Femur (tissue), 1 donor: ENCODE results near the gene ZFAND2A.

Source experiments
- DNase-seq: peaks from one replicate; pipeline ENCODE4 v3.0.0-alpha.2; 2017

ZFAND2A gene

GRCh38 chr7:1104516-1105179 lies 55.3 kb downstream of the ZFAND2A start:
- no peak for DNase-seq

- DNase-seq = no peak
These were observed 56.0 kb downstream of the ZFAND2A start for GRCh38 chr7:1103789-1104515.

- no peak for DNase-seq
These were observed 56.8 kb downstream of the ZFAND2A start for GRCh38 chr7:1103009-1103788.
